ENCODE measurements around the gene CHD9.

GRCh38 chr16:53369921-53370320 lies 315.1 kb downstream of the CHD9 start:
- no peak for TF ChIP-seq PATZ1 (tag by site-specific recombination; IDR thresholded peaks at IDR 0.05)
- no peak for TF ChIP-seq REST (tag by site-specific recombination; IDR thresholded peaks at IDR 0.05)
- no peak for TF ChIP-seq ZNF174 (tag by site-specific recombination; IDR thresholded peaks at IDR 0.05)
- TF ChIP-seq RBAK (tag by site-specific recombination; IDR thresholded peaks at IDR 0.05), result no peak
- TF ChIP-seq, protein P1, sequence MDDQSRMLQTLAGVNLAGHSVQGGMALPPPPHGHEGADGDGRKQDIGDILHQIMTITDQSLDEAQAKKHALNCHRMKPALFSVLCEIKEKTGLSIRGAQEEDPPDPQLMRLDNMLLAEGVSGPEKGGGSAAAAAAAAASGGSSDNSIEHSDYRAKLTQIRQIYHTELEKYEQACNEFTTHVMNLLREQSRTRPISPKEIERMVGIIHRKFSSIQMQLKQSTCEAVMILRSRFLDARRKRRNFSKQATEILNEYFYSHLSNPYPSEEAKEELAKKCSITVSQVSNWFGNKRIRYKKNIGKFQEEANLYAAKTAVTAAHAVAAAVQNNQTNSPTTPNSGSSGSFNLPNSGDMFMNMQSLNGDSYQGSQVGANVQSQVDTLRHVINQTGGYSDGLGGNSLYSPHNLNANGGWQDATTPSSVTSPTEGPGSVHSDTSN (CRISPR knock-in tag; IDR thresholded peaks at IDR 0.05), result no peak
- no peak for TF ChIP-seq ZBTB21 (tag by site-specific recombination; IDR thresholded peaks at IDR 0.05)
- TF ChIP-seq PRDM10 (tag by site-specific recombination; IDR thresholded peaks at IDR 0.05), result no peak
- TF ChIP-seq, protein P2, sequence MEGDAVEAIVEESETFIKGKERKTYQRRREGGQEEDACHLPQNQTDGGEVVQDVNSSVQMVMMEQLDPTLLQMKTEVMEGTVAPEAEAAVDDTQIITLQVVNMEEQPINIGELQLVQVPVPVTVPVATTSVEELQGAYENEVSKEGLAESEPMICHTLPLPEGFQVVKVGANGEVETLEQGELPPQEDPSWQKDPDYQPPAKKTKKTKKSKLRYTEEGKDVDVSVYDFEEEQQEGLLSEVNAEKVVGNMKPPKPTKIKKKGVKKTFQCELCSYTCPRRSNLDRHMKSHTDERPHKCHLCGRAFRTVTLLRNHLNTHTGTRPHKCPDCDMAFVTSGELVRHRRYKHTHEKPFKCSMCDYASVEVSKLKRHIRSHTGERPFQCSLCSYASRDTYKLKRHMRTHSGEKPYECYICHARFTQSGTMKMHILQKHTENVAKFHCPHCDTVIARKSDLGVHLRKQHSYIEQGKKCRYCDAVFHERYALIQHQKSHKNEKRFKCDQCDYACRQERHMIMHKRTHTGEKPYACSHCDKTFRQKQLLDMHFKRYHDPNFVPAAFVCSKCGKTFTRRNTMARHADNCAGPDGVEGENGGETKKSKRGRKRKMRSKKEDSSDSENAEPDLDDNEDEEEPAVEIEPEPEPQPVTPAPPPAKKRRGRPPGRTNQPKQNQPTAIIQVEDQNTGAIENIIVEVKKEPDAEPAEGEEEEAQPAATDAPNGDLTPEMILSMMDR (tag by site-specific recombination; IDR thresholded peaks at IDR 0.05), result no peak
- no peak for TF ChIP-seq ZNF121 (tag by site-specific recombination; IDR thresholded peaks at IDR 0.05)
- no peak for TF ChIP-seq KLF10 (tag by site-specific recombination; IDR thresholded peaks at IDR 0.05)
- TF ChIP-seq ZBTB17 (tag by site-specific recombination; IDR thresholded peaks at IDR 0.05), result no peak
- no peak for TF ChIP-seq GLIS2 (tag by site-specific recombination; IDR thresholded peaks at IDR 0.05)
- no peak for TF ChIP-seq ZNF660 (tag by site-specific recombination; IDR thresholded peaks at IDR 0.05)
- TF ChIP-seq KLF17 (tag by site-specific recombination; IDR thresholded peaks at IDR 0.05), result no peak

All from HEK293 (cell line).